ENCODE measurements around the gene ARL15. TPM values are rescaled to one million over a fixed set of nuclear protein-coding genes. Genes with fewer than 3 reads are reported as not detected.
"Not testable (repeated sequence)": the region's sequence is repeated elsewhere in the genome, so short reads cannot be mapped to it uniquely, and the experiment has no call there.

The ARL15 gene
- total and polyA plus RNA-seq, 9 of the 15 experiments (the other 6 are each of a cell fraction or from before 2014, with no cell fraction given): 18.5 to 80.4 (median 57.0) TPM

DNA sequence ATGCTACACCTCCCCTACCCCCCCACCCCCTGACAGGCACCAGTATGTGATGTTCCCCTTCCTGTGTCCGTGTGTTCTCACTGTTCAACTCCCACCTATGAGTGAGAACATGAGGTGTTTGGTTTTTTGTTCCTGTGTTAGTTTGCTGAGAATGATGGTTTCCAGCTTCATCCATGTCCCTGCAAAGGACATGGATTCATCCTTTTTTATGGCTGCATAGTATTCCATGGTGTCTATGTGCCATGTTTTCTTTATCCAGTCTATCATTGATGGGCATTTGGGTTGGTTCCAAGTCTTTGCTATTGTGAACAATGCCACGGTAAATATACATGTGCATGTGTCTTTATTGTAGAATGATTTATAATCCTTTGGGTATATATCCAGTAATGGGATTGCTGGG is 328.1 kb downstream of the ARL15 start:
- H3K9me3 ChIP-seq (replicated peaks; ENCODE audit: control insufficient read depth, insufficient read depth, low read depth, low read length); H3K4me2 ChIP-seq (ENCODE audit: insufficient read depth, low read length); BruUV-seq (replicated peaks); H2AFZ ChIP-seq (ENCODE audit: low read depth, low read length); H3K4me1 ChIP-seq (replicated peaks in 1 of 2; ENCODE audit: control insufficient read depth in 2 of 2, insufficient read depth in 2 of 2, low read length in 2 of 2); FAIRE-seq; H3K36me3 ChIP-seq (ENCODE audit: control insufficient read depth, insufficient read depth, low read length); H3K9me1 ChIP-seq (ENCODE audit: control insufficient read depth, insufficient read depth, low read length); in situ Hi-C loops (cut with MboI); POLR2A ChIA-PET; DNase-seq (ENCODE audit: extremely low read depth in 1 of 4, low spot score in 3 of 4); H3K9ac ChIP-seq (ENCODE audit: insufficient read depth in 1 of 2, low read depth in 2 of 2, low read length in 2 of 2); CTCF ChIA-PET (ENCODE audit: low intra/inter-chr PET ratio); ATAC-seq; H4K20me1 ChIP-seq (replicated peaks; ENCODE audit: control insufficient read depth, insufficient read depth, low read length); H3K4me3 ChIP-seq; H3K27me3 ChIP-seq (ENCODE audit: control insufficient read depth in 2 of 2, insufficient read depth in 2 of 2, low read length in 2 of 2); intact Hi-C loops (cut with micrococcal nuclease); H3K27ac ChIP-seq (ENCODE audit: extremely low read depth, low read depth, low read length); H3K79me2 ChIP-seq (ENCODE audit: control insufficient read depth, insufficient read depth, low read length): not testable (repeated sequence)
- peak; percentile 90 for TF ChIP-seq ZNF146 (CRISPR knock-in tag; IDR thresholded peaks at IDR 0.05; ENCODE audit: unreplicated experiment)
- 80% methylated on average over 2 of the region's 2 CpGs for WGBS (ENCODE audit: insufficient coverage, low coverage, missing lambda C conversion rate)

DNA sequence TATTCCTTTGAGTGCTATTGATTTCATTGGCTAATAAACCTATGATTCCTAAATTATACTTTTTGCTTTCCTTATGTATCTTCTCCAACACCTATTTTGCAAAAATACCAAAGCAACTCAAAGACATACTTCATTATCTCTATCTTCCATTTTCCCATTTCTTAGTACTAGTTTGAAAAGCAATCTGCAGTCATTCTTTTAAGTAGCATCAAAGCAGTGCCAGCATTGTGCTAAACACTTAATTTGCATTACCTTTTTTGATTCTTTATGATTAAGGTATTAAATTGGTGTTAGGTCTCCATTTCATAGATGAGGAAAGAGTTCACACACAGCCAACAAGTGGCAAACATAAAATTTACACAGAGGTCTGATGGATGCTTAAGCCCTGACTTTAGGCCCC is 330.3 kb downstream of the ARL15 start:
- no TSS peak for BruUV-seq (replicated peaks)
- DNase-seq (ENCODE audit: extremely low read depth in 1 of 4, low spot score in 3 of 4) (no peak), ATAC-seq (no peak), FAIRE-seq (no peak)
- no peak overlapping the region for H2AFZ ChIP-seq (ENCODE audit: low read depth, low read length)
- H3K9me3 ChIP-seq (replicated peaks; ENCODE audit: control insufficient read depth, insufficient read depth, low read depth, low read length): no peaks in the 10 kb centered on the region; the same call in 1 of the 2 replicates
- intact Hi-C loops (cut with micrococcal nuclease): no loop called here
- no peaks in the 10 kb centered on the region for H3K79me2 ChIP-seq (ENCODE audit: control insufficient read depth, insufficient read depth, low read length)
- in situ Hi-C loops (cut with MboI): no loop called here
- no peaks in the 10 kb centered on the region for H4K20me1 ChIP-seq (replicated peaks; ENCODE audit: control insufficient read depth, insufficient read depth, low read length)
- ChIA-PET CTCF (ENCODE audit: low intra/inter-chr PET ratio) (no interaction called here), POLR2A (no interaction called here)
- no peaks in the 10 kb centered on the region for H3K4me1 ChIP-seq (replicated peaks in 1 of 2; ENCODE audit: control insufficient read depth in 2 of 2, insufficient read depth in 2 of 2, low read length in 2 of 2)
- no peak overlapping the region for H3K9ac ChIP-seq (ENCODE audit: insufficient read depth in 1 of 2, low read depth in 2 of 2, low read length in 2 of 2)
- no peaks in the 10 kb centered on the region for H3K9me1 ChIP-seq (ENCODE audit: control insufficient read depth, insufficient read depth, low read length)
- H3K27ac ChIP-seq (ENCODE audit: extremely low read depth, low read depth, low read length): no peak overlapping the region
- H3K4me2 ChIP-seq (ENCODE audit: insufficient read depth, low read length): no peak overlapping the region
- no peak overlapping the region for H3K4me3 ChIP-seq
- H3K36me3 ChIP-seq (ENCODE audit: control insufficient read depth, insufficient read depth, low read length): no peaks in the 10 kb centered on the region
- no peaks in the 10 kb centered on the region for H3K27me3 ChIP-seq (ENCODE audit: control insufficient read depth in 2 of 2, insufficient read depth in 2 of 2, low read length in 2 of 2)
- TF ChIP-seq, protein P1, sequence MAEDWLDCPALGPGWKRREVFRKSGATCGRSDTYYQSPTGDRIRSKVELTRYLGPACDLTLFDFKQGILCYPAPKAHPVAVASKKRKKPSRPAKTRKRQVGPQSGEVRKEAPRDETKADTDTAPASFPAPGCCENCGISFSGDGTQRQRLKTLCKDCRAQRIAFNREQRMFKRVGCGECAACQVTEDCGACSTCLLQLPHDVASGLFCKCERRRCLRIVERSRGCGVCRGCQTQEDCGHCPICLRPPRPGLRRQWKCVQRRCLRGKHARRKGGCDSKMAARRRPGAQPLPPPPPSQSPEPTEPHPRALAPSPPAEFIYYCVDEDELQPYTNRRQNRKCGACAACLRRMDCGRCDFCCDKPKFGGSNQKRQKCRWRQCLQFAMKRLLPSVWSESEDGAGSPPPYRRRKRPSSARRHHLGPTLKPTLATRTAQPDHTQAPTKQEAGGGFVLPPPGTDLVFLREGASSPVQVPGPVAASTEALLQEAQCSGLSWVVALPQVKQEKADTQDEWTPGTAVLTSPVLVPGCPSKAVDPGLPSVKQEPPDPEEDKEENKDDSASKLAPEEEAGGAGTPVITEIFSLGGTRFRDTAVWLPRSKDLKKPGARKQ (CRISPR knock-in tag; IDR thresholded peaks at IDR 0.05): no peak
- no peak for TF ChIP-seq FOXP1 (CRISPR knock-in tag; IDR thresholded peaks at IDR 0.05)
- TF ChIP-seq, protein P2, sequence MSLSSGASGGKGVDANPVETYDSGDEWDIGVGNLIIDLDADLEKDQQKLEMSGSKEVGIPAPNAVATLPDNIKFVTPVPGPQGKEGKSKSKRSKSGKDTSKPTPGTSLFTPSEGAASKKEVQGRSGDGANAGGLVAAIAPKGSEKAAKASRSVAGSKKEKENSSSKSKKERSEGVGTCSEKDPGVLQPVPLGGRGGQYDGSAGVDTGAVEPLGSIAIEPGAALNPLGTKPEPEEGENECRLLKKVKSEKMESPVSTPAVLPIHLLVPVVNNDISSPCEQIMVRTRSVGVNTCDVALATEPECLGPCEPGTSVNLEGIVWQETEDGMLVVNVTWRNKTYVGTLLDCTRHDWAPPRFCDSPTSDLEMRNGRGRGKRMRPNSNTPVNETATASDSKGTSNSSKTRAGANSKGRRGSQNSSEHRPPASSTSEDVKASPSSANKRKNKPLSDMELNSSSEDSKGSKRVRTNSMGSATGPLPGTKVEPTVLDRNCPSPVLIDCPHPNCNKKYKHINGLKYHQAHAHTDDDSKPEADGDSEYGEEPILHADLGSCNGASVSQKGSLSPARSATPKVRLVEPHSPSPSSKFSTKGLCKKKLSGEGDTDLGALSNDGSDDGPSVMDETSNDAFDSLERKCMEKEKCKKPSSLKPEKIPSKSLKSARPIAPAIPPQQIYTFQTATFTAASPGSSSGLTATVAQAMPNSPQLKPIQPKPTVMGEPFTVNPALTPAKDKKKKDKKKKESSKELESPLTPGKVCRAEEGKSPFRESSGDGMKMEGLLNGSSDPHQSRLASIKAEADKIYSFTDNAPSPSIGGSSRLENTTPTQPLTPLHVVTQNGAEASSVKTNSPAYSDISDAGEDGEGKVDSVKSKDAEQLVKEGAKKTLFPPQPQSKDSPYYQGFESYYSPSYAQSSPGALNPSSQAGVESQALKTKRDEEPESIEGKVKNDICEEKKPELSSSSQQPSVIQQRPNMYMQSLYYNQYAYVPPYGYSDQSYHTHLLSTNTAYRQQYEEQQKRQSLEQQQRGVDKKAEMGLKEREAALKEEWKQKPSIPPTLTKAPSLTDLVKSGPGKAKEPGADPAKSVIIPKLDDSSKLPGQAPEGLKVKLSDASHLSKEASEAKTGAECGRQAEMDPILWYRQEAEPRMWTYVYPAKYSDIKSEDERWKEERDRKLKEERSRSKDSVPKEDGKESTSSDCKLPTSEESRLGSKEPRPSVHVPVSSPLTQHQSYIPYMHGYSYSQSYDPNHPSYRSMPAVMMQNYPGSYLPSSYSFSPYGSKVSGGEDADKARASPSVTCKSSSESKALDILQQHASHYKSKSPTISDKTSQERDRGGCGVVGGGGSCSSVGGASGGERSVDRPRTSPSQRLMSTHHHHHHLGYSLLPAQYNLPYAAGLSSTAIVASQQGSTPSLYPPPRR (CRISPR knock-in tag; IDR thresholded peaks at IDR 0.05; ENCODE audit: borderline replicate concordance): no peak
- TF ChIP-seq RFX7 (CRISPR knock-in tag; IDR thresholded peaks at IDR 0.05): no peak
- no peak for TF ChIP-seq ZNF76 (CRISPR knock-in tag; IDR thresholded peaks at IDR 0.05; ENCODE audit: borderline replicate concordance)
- TF ChIP-seq FOS (IDR thresholded peaks at IDR 0.05; ENCODE audit: extremely low read depth, insufficient read length): no peak
- no peak for TF ChIP-seq ATF1 (CRISPR knock-in tag; IDR thresholded peaks at IDR 0.05)
- TF ChIP-seq ATF1 (tag; IDR thresholded peaks at IDR 0.05): no peak
- no peak for TF ChIP-seq MED1 (CRISPR knock-in tag; IDR thresholded peaks at IDR 0.05; ENCODE audit: borderline replicate concordance)
- TF ChIP-seq PTBP1 (IDR thresholded peaks at IDR 0.05; ENCODE audit: low read depth, low read length): no peak
- no peak for TF ChIP-seq ZNF830 (CRISPR knock-in tag; IDR thresholded peaks at IDR 0.05)

Data from K562 (cell line).